Activated naive CD4-positive, alpha-beta T cell treated with anti-CD3 and anti-CD28 coated beads for 36 hours (primary cell): Measurements from ENCODE around the gene FCHO1. TPM values are rescaled to one million over a fixed set of nuclear protein-coding genes. Genes with fewer than 3 reads are reported as not detected.

Experiments used
- CTCF ChIA-PET: fragments of 350-600 bp; sonication (Branson Sonifier 250); formaldehyde crosslinking; loops from one replicate; lab custom pipeline; 2021; ENCODE audit warnings: antibody characterized with exemption; lab: Charles Lee
- DNase-seq: peaks from one replicate; pipeline ENCODE4 v3.0.0-alpha.2; 2020
- H3K27ac Mint-ChIP-seq: one replicate; pipeline ENCODE4 v1.8.0; 2021; ENCODE audit warnings: mild to moderate bottlenecking, mixed read lengths
- H3K27me3 Mint-ChIP-seq: one replicate; pipeline ENCODE4 v1.8.0; 2021; ENCODE audit warnings: low read depth, mixed read lengths
- H3K36me3 Mint-ChIP-seq: one replicate; pipeline ENCODE4 v1.8.0; 2021; ENCODE audit warnings: low read depth, mixed read lengths
- H3K4me1 Mint-ChIP-seq: one replicate; pipeline ENCODE4 v1.8.0; 2021; ENCODE audit warnings: low read depth, mixed read lengths
- H3K4me3 Mint-ChIP-seq: one replicate; pipeline ENCODE4 v1.8.0; 2021; ENCODE audit warnings: mild to moderate bottlenecking, moderate library complexity, mixed read lengths
- H3K9me3 Mint-ChIP-seq: one replicate; pipeline ENCODE4 v1.8.0; 2021; ENCODE audit warnings: mixed read lengths
- intact Hi-C: fragments of 100-400 bp; cut with micrococcal nuclease; formaldehyde crosslinking; loops from one replicate; pipeline ENCODE4 v1.15.1; 2023
- total RNA-seq, 2 experiments: library from RNA; stranded (reverse); gene quantifications; one replicate each; pipeline ENCODE4 v1.2.3, GENCODE V29; 2021

The FCHO1 gene
- total RNA-seq, 2 experiments from 2014 or later: 48.9 to 56.8 TPM

GRCh38 chr19:17803264-17803896 lies 52.1 kb downstream of the FCHO1 start:
- CTCF ChIA-PET: interaction anchor here (1.1 to 3.5 kb wide), 2 partner anchors 20 to 52 kb away, joined by 3 to 15 read pairs; no protein-coding TSS in a partner anchor
- no peak overlapping the region for H3K4me3 Mint-ChIP-seq
- H3K9me3 Mint-ChIP-seq: no peaks in the 10 kb centered on the region
- peak overlapping the region; percentile 71 for H3K27ac Mint-ChIP-seq
- H3K4me1 Mint-ChIP-seq: peaks cover 35% of the 10 kb centered on the region
- H3K27me3 Mint-ChIP-seq: no peaks in the 10 kb centered on the region
- DNase-seq: peak; percentile 43
- intact Hi-C loops: no loop called here
- no peaks in the 10 kb centered on the region for H3K36me3 Mint-ChIP-seq

GRCh38 chr19:17805427-17805826 lies 54.1 kb downstream of the FCHO1 start:
- Mint-ChIP-seq H3K36me3 (no peaks in the 10 kb centered on the region), H3K27me3 (no peaks in the 10 kb centered on the region), H3K4me1 (peaks cover 35% of the 10 kb centered on the region), H3K9me3 (no peaks in the 10 kb centered on the region), H3K4me3 (no peak overlapping the region), H3K27ac (no peak overlapping the region)
- CTCF ChIA-PET: interaction anchor here (0.6 to 3.5 kb wide), 4 partner anchors 41 to 1306 kb away, joined by 3 to 15 read pairs (median 4); no protein-coding TSS in a partner anchor
- DNase-seq: no peak
- intact Hi-C loops: no loop called here

GRCh38 chr19:17806945-17807344 lies 55.7 kb downstream of the FCHO1 start:
- DNase-seq: peak; percentile 56
- H3K4me3 Mint-ChIP-seq: no peak overlapping the region

GRCh38 chr19:17807731-17808316 lies 56.5 kb downstream of the FCHO1 start:
- H3K27ac Mint-ChIP-seq: no peak overlapping the region
- DNase-seq: peak; percentile 34
- H3K4me1 Mint-ChIP-seq: peaks cover 31% of the 10 kb centered on the region
- intact Hi-C loops: no loop called here
- H3K9me3 Mint-ChIP-seq: no peaks in the 10 kb centered on the region
- CTCF ChIA-PET: interaction anchor here (0.6 kb wide), 1 partner anchor 115 kb away, joined by 8 read pairs; no protein-coding TSS in a partner anchor
- H3K36me3 Mint-ChIP-seq: no peaks in the 10 kb centered on the region
- peak overlapping the region; percentile 36 for H3K4me3 Mint-ChIP-seq
- H3K27me3 Mint-ChIP-seq: no peaks in the 10 kb centered on the region

More at GRCh38 chr19:17806945-17807344, 55.7 kb downstream of the FCHO1 start:
- H3K4me1 Mint-ChIP-seq: peaks cover 35% of the 10 kb centered on the region
- CTCF ChIA-PET: interaction anchor here (0.7 kb wide), 1 partner anchor 131 kb away, joined by 3 read pairs; no protein-coding TSS in a partner anchor
- no peaks in the 10 kb centered on the region for H3K27me3 Mint-ChIP-seq
- no peak overlapping the region for H3K27ac Mint-ChIP-seq
- intact Hi-C loops: no loop called here
- H3K36me3 Mint-ChIP-seq: no peaks in the 10 kb centered on the region
- no peaks in the 10 kb centered on the region for H3K9me3 Mint-ChIP-seq

GRCh38 chr19:17811103-17811502 lies 59.8 kb downstream of the FCHO1 start:
- intact Hi-C loops: no loop called here
- Mint-ChIP-seq H3K36me3 (no peaks in the 10 kb centered on the region), H3K4me3 (no peak overlapping the region), H3K4me1 (peaks cover 14% of the 10 kb centered on the region), H3K27ac (no peak overlapping the region), H3K9me3 (no peaks in the 10 kb centered on the region), H3K27me3 (no peaks in the 10 kb centered on the region)
- DNase-seq: no peak
- CTCF ChIA-PET: no interaction called here

- CTCF ChIA-PET: no interaction called here
- Mint-ChIP-seq H3K9me3 (no peaks in the 10 kb centered on the region), H3K27ac (no peak overlapping the region), H3K4me3 (no peak overlapping the region), H3K27me3 (no peaks in the 10 kb centered on the region), H3K36me3 (no peaks in the 10 kb centered on the region), H3K4me1 (peaks cover 11% of the 10 kb centered on the region)
- DNase-seq: no peak
- intact Hi-C loops: no loop called here
These were observed 60.4 kb downstream of the FCHO1 start for GRCh38 chr19:17811681-17812080.

GRCh38 chr19:17812099-17812498 lies 60.8 kb downstream of the FCHO1 start:
- no peaks in the 10 kb centered on the region for H3K36me3 Mint-ChIP-seq
- CTCF ChIA-PET: no interaction called here
- no peak overlapping the region for H3K27ac Mint-ChIP-seq
- H3K27me3 Mint-ChIP-seq: no peaks in the 10 kb centered on the region
- H3K4me3 Mint-ChIP-seq: no peak overlapping the region
- DNase-seq: no peak
- H3K9me3 Mint-ChIP-seq: no peaks in the 10 kb centered on the region
- peaks cover 10% of the 10 kb centered on the region for H3K4me1 Mint-ChIP-seq
- intact Hi-C loops: no loop called here

GRCh38 chr19:17817668-17818363 lies 66.5 kb downstream of the FCHO1 start:
- Mint-ChIP-seq H3K27ac (no peak overlapping the region), H3K4me1 (no peaks in the 10 kb centered on the region), H3K4me3 (no peak overlapping the region), H3K9me3 (no peaks in the 10 kb centered on the region), H3K27me3 (no peaks in the 10 kb centered on the region), H3K36me3 (no peaks in the 10 kb centered on the region)
- intact Hi-C loops: no loop called here
- CTCF ChIA-PET: no interaction called here
- DNase-seq: no peak

- Mint-ChIP-seq H3K27me3 (no peaks in the 10 kb centered on the region), H3K4me3 (no peak within 1 kb of the TSS), H3K36me3 (peaks cover 5% of the 10 kb centered on the region), H3K4me1 (no peaks in the 10 kb centered on the region), H3K9me3 (no peaks in the 10 kb centered on the region), H3K27ac (no peak within 1 kb of the TSS)
- CTCF ChIA-PET: no interaction called here
- intact Hi-C loops: no loop called here
- DNase-seq: no peak
These were observed 69.9 kb downstream of the FCHO1 start, which contains the start of gene INSL3 for GRCh38 chr19:17821190-17821589. TSS of gene INSL3 (minus strand) at chr19:17821519. CDS start at chr19:17821506, 13 bp downstream.

GRCh38 chr19:17824339-17824738 lies 73.1 kb downstream of the FCHO1 start:
- H3K27ac Mint-ChIP-seq: no peak overlapping the region
- peaks cover 20% of the 10 kb centered on the region for H3K36me3 Mint-ChIP-seq
- H3K4me3 Mint-ChIP-seq: no peak overlapping the region
- H3K27me3 Mint-ChIP-seq: no peaks in the 10 kb centered on the region
- CTCF ChIA-PET: interaction anchor here (0.6 kb wide), 1 partner anchor 135 kb away, joined by 3 read pairs; no protein-coding TSS in a partner anchor
- no peaks in the 10 kb centered on the region for H3K9me3 Mint-ChIP-seq
- no peak for DNase-seq
- intact Hi-C loops: no loop called here
- no peaks in the 10 kb centered on the region for H3K4me1 Mint-ChIP-seq

- Mint-ChIP-seq H3K4me3 (no peak overlapping the region), H3K9me3 (no peaks in the 10 kb centered on the region), H3K27me3 (no peaks in the 10 kb centered on the region), H3K36me3 (peaks cover 38% of the 10 kb centered on the region), H3K4me1 (peaks cover 3% of the 10 kb centered on the region), H3K27ac (no peak overlapping the region)
- intact Hi-C loops: no loop called here
- CTCF ChIA-PET: no interaction called here
- DNase-seq: no peak
These were observed 75.3 kb downstream of the FCHO1 start for GRCh38 chr19:17826508-17827056.

- no peak overlapping the region for H3K27ac Mint-ChIP-seq
- intact Hi-C loops: no loop called here
- CTCF ChIA-PET: interaction anchor here (1.8 kb wide), 1 partner anchor 29 kb away, joined by 5 read pairs; the partner anchor contains the start of gene RPL18A
- peaks cover 60% of the 10 kb centered on the region for H3K36me3 Mint-ChIP-seq
- H3K27me3 Mint-ChIP-seq: no peaks in the 10 kb centered on the region
- DNase-seq: no peak
- no peak overlapping the region for H3K4me3 Mint-ChIP-seq
- H3K4me1 Mint-ChIP-seq: peaks cover 5% of the 10 kb centered on the region
- peaks cover 3% of the 10 kb centered on the region for H3K9me3 Mint-ChIP-seq
These were observed 78.7 kb downstream of the FCHO1 start for GRCh38 chr19:17829855-17830566.
